GM23338 (cell line): ENCODE results near the gene SGO1. TPM values are rescaled to one million over a fixed set of nuclear protein-coding genes. Genes with fewer than 3 reads are reported as not detected.

ENCODE experiments used
- ATAC-seq: fragments of 200-7000 bp; cut with Tn5 transposase; 3 replicates; pipeline ENCODE4 v1.9.1; 2020
- DNase-seq: peaks from one replicate; pipeline ENCODE4 v3.0.0-alpha.2; 2015; ENCODE audit warnings: low spot score
- H2AFZ ChIP-seq: fragments of 200-600 bp; sonication (generic); 2 replicates; pipeline ENCODE4 v1.8.0; 2016; ENCODE audit warnings: antibody characterized with exemption, mild to moderate bottlenecking, moderate library complexity
- H3F3A ChIP-seq: fragments of 200-600 bp; sonication (generic); replicated peaks from 2 replicates; pipeline ENCODE4 v1.8.0; 2017; ENCODE audit warnings: antibody characterized with exemption, mixed run types, low read depth
- H3K27ac ChIP-seq: fragments of 200-600 bp; sonication (generic); 2 replicates; pipeline ENCODE4 v1.6.1; 2016; ENCODE audit warnings: low read depth
- H3K27me3 ChIP-seq: fragments of 200-600 bp; sonication (generic); 2 replicates; pipeline ENCODE4 v1.8.0; 2016; ENCODE audit warnings: mild to moderate bottlenecking, mixed run types, moderate library complexity; ENCODE audit not compliant: insufficient read depth
- H3K36me3 ChIP-seq: fragments of 200-600 bp; sonication (generic); 2 replicates; pipeline ENCODE4 v1.8.0; 2016; ENCODE audit warnings: mild to moderate bottlenecking; ENCODE audit not compliant: insufficient read depth
- H3K4me1 ChIP-seq: fragments of 200-600 bp; sonication (generic); 2 replicates; pipeline ENCODE4 v1.8.0; 2016; ENCODE audit warnings: mild to moderate bottlenecking, moderate library complexity; ENCODE audit not compliant: insufficient read depth
- H3K4me2 ChIP-seq: fragments of 200-600 bp; sonication (generic); 2 replicates; pipeline ENCODE4 v1.7.1; 2017; ENCODE audit warnings: mixed run types
- H3K4me3 ChIP-seq: fragments of 200-600 bp; sonication (generic); 2 replicates; pipeline ENCODE4 v1.6.1; 2016; ENCODE audit warnings: mixed run types
- H3K79me2 ChIP-seq: fragments of 200-600 bp; sonication (generic); replicated peaks from 2 replicates; pipeline ENCODE4 v1.8.0; 2017; ENCODE audit warnings: mild to moderate bottlenecking; ENCODE audit not compliant: insufficient read depth
- H3K9me2 ChIP-seq: fragments of 200-600 bp; sonication (generic); 2 replicates; pipeline ENCODE4 v1.8.0; 2017; ENCODE audit not compliant: insufficient read depth
- H4K20me1 ChIP-seq: fragments of 200-600 bp; sonication (generic); replicated peaks from 2 replicates; pipeline ENCODE4 v1.8.0; 2017; ENCODE audit warnings: mild to moderate bottlenecking; ENCODE audit not compliant: insufficient read depth
- H3K27ac Mint-ChIP-seq: 2 replicates; pipeline ENCODE4 v1.8.0; 2020; ENCODE audit warnings: inconsistent platforms, mild to moderate bottlenecking, moderate library complexity, mixed read lengths
- H3K27me3 Mint-ChIP-seq: 3 replicates; pipeline ENCODE4 v1.8.0; 2022; ENCODE audit warnings: low read depth, mild to moderate bottlenecking, moderate library complexity, mixed read lengths, inconsistent platforms; ENCODE audit not compliant: insufficient read depth, poor library complexity
- H3K36me3 Mint-ChIP-seq: 3 replicates; pipeline ENCODE4 v1.8.0; 2021; ENCODE audit warnings: low read depth, mild to moderate bottlenecking, inconsistent platforms, moderate library complexity, mixed read lengths
- H3K4me1 Mint-ChIP-seq: 3 replicates; pipeline ENCODE4 v1.8.0; 2020; ENCODE audit warnings: mild to moderate bottlenecking, inconsistent platforms, mixed read lengths
- H3K4me3 Mint-ChIP-seq: 3 replicates; pipeline ENCODE4 v1.8.0; 2021; ENCODE audit warnings: moderate library complexity, mild to moderate bottlenecking, inconsistent platforms, mixed read lengths
- H3K9me3 Mint-ChIP-seq: 3 replicates; pipeline ENCODE4 v1.8.0; 2020; ENCODE audit warnings: moderate library complexity, mild to moderate bottlenecking, inconsistent platforms, mixed read lengths
- CREB1 ChIP-seq: fragments of 250-450 bp; sonication (Bioruptor Pico); IDR thresholded peaks from 2 replicates; pipeline ENCODE4 v1.5.0; 2020; ENCODE audit warnings: low read depth, mild to moderate bottlenecking, moderate library complexity
- EZH2 ChIP-seq: fragments of 200-600 bp; sonication (generic); IDR thresholded peaks from one replicate; pipeline ENCODE4 v1.8.0; 2017; ENCODE audit warnings: antibody characterized with exemption, mild to moderate bottlenecking, low read depth; ENCODE audit not compliant: unreplicated experiment
- EZH2phosphoT487 ChIP-seq: fragments of 200-600 bp; sonication (generic); IDR thresholded peaks from one replicate; pipeline ENCODE4 v1.8.1; 2018; ENCODE audit warnings: antibody characterized with exemption; ENCODE audit not compliant: unreplicated experiment
- JUNB ChIP-seq: IDR thresholded peaks from one replicate; pipeline ENCODE4 v1.6.1; 2016; ENCODE audit warnings: antibody characterized with exemption; ENCODE audit not compliant: unreplicated experiment
- NANOG ChIP-seq: IDR thresholded peaks from 2 replicates; pipeline ENCODE4 v1.6.1; 2016; ENCODE audit warnings: antibody characterized with exemption, borderline replicate concordance
- POLR2AphosphoS5 ChIP-seq: IDR thresholded peaks from 2 replicates; pipeline ENCODE4 v1.6.1; 2016; ENCODE audit warnings: antibody characterized with exemption, low read depth
- STAT1 ChIP-seq: IDR thresholded peaks from one replicate; pipeline ENCODE4 v1.6.1; 2016; ENCODE audit warnings: antibody characterized with exemption; ENCODE audit not compliant: unreplicated experiment
- ZNF114 ChIP-seq: fragments of 250-450 bp; sonication (Bioruptor Pico); IDR thresholded peaks from 2 replicates; pipeline ENCODE4 v1.5.0; 2020; ENCODE audit warnings: mild to moderate bottlenecking, moderate library complexity
- ZNF331 ChIP-seq: fragments of 250-450 bp; sonication (Bioruptor Pico); IDR thresholded peaks from 2 replicates; pipeline ENCODE4 v1.5.0; 2020; ENCODE audit warnings: low read depth, mild to moderate bottlenecking, moderate library complexity
- polyA plus RNA-seq: library from polyadenylated mRNA; unstranded; fragments of >200 nt; fragmentation: Nextera tagmentation; extraction: Ambion mirVana; gene quantifications from 2 replicates; pipeline ENCODE4 v1.2.1, GENCODE V29; 2016
- total RNA-seq: library from RNA; depleted of rRNA; stranded (reverse); fragments of >200 nt; shearing (Covaris generic); gene quantifications from 2 replicates; pipeline ENCODE4 v1.2.3, GENCODE V29; 2014
- TF ChIP-seq, protein P1 (sequence below), 2 experiments: fragments of 200-600 bp in 1 of 2; sonication (generic) in 1 of 2; conservative IDR thresholded peaks; 2 replicates each; pipeline versions ENCODE4 v1.5.1 to v1.6.1; 2016 to 2017; ENCODE audit warnings: antibody characterized with exemption in 2 of 2, low read depth in 2 of 2, mild to moderate bottlenecking in 2 of 2, moderate library complexity in 1 of 2
- TF ChIP-seq, protein P2 (sequence below): IDR thresholded peaks from one replicate; pipeline ENCODE4 v1.6.1; 2018; ENCODE audit warnings: antibody characterized with exemption; ENCODE audit not compliant: unreplicated experiment
- TF ChIP-seq, protein P3 (sequence below): IDR thresholded peaks from 2 replicates; pipeline ENCODE4 v1.6.1; 2016; ENCODE audit warnings: antibody characterized with exemption

SGO1 gene
- total and polyA plus RNA-seq, 2 experiments from 2014 or later: 33.0 to 128 TPM

DNA sequence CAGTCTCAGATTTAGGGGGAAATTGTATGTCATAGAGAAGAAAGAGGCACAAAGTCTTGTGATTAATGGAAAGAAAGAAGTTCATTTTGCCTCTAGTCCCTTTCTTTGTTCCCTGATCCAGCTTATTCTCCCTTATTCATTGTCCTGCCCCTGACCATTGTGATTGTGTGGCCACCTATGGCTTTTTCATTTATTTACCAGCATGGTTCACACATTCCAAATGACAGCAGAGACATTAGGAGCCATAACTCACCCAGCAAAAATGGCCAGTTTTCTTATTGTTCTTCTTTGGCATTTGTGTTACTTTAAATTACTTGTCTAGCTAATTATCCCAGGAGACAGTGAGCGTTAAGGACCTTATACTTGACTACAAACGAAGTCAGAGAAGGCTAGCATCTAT, 36.3 kb upstream of the SGO1 start:
- H3F3A ChIP-seq: no peaks in the 10 kb centered on the region
- H2AFZ ChIP-seq: peak overlapping the region; percentile 8; the same call in 1 of the 2 replicates
- no peaks in the 10 kb centered on the region for H3K36me3 ChIP-seq
- Mint-ChIP-seq H3K4me1 (peaks cover 13% of the 10 kb centered on the region), H3K27ac (0 out of 2 replicates have a peak overlapping the region, but pooled peaks have one; percentile 68), H3K9me3 (no peaks in the 10 kb centered on the region), H3K4me3 (no peak overlapping the region), H3K27me3 (no peaks in the 10 kb centered on the region), H3K36me3 (no peaks in the 10 kb centered on the region)
- TF ChIP-seq STAT1 (no peak), NANOG (no peak), CREB1 (CRISPR knock-in tag) (no peak), ZNF114 (CRISPR knock-in tag) (no peak), ZNF331 (CRISPR knock-in tag) (no peak)
- TF ChIP-seq, protein P1, sequence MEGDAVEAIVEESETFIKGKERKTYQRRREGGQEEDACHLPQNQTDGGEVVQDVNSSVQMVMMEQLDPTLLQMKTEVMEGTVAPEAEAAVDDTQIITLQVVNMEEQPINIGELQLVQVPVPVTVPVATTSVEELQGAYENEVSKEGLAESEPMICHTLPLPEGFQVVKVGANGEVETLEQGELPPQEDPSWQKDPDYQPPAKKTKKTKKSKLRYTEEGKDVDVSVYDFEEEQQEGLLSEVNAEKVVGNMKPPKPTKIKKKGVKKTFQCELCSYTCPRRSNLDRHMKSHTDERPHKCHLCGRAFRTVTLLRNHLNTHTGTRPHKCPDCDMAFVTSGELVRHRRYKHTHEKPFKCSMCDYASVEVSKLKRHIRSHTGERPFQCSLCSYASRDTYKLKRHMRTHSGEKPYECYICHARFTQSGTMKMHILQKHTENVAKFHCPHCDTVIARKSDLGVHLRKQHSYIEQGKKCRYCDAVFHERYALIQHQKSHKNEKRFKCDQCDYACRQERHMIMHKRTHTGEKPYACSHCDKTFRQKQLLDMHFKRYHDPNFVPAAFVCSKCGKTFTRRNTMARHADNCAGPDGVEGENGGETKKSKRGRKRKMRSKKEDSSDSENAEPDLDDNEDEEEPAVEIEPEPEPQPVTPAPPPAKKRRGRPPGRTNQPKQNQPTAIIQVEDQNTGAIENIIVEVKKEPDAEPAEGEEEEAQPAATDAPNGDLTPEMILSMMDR (conservative IDR thresholded peaks at IDR 0.05; ENCODE audit: low read depth in 2 of 2): no peak
- H3K4me3 ChIP-seq: no peak overlapping the region
- peak; percentile 22 for DNase-seq
- no peaks in the 10 kb centered on the region for H3K27me3 ChIP-seq
- H3K79me2 ChIP-seq: no peaks in the 10 kb centered on the region
- no peak overlapping the region for H3K27ac ChIP-seq
- no peaks in the 10 kb centered on the region for H4K20me1 ChIP-seq
- H3K4me2 ChIP-seq: no peak overlapping the region
- ATAC-seq: peak; percentile 46
- H3K9me2 ChIP-seq: no peaks in the 10 kb centered on the region
- peaks cover 12% of the 10 kb centered on the region for H3K4me1 ChIP-seq

DNA sequence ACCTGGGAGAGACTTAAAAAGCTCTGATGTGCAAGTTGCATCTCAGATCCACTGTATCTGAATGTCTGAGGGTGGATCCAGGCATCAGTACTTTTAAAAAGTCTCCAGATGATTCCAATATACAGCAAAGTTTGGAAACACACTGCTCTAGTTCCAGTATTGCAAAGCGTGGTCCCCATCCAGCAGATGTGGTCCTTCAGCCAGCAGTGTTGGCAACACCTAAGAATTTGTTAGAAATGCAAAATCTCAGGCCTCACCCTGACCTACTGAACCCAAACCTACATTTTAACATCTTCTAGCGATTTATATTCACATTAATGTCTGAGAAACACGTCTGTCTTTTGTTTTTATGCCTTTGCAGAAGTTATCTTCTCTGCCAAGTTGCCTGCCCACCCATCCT, 32.2 kb upstream of the SGO1 start:
- no peaks in the 10 kb centered on the region for H3K36me3 ChIP-seq
- H2AFZ ChIP-seq: no peak overlapping the region
- H4K20me1 ChIP-seq: no peaks in the 10 kb centered on the region
- no peak for ATAC-seq
- no peaks in the 10 kb centered on the region for H3K9me2 ChIP-seq
- no peak for DNase-seq
- H3K4me1 ChIP-seq: peaks cover 12% of the 10 kb centered on the region
- no peak overlapping the region for H3K27ac Mint-ChIP-seq
- H3K4me3 Mint-ChIP-seq: no peak overlapping the region
- H3F3A ChIP-seq: no peaks in the 10 kb centered on the region
- no peaks in the 10 kb centered on the region for H3K27me3 ChIP-seq
- H3K27me3 Mint-ChIP-seq: peaks cover 2% of the 10 kb centered on the region
- H3K4me1 Mint-ChIP-seq: peaks cover 9% of the 10 kb centered on the region
- H3K9me3 Mint-ChIP-seq: no peaks in the 10 kb centered on the region; the same call in 2 of the 3 replicates
- no peaks in the 10 kb centered on the region for H3K79me2 ChIP-seq
- no peaks in the 10 kb centered on the region for H3K36me3 Mint-ChIP-seq
- no peak overlapping the region for H3K4me2 ChIP-seq
- no peak overlapping the region for H3K4me3 ChIP-seq
- H3K27ac ChIP-seq: no peak overlapping the region
- TF ChIP-seq, protein P2, sequence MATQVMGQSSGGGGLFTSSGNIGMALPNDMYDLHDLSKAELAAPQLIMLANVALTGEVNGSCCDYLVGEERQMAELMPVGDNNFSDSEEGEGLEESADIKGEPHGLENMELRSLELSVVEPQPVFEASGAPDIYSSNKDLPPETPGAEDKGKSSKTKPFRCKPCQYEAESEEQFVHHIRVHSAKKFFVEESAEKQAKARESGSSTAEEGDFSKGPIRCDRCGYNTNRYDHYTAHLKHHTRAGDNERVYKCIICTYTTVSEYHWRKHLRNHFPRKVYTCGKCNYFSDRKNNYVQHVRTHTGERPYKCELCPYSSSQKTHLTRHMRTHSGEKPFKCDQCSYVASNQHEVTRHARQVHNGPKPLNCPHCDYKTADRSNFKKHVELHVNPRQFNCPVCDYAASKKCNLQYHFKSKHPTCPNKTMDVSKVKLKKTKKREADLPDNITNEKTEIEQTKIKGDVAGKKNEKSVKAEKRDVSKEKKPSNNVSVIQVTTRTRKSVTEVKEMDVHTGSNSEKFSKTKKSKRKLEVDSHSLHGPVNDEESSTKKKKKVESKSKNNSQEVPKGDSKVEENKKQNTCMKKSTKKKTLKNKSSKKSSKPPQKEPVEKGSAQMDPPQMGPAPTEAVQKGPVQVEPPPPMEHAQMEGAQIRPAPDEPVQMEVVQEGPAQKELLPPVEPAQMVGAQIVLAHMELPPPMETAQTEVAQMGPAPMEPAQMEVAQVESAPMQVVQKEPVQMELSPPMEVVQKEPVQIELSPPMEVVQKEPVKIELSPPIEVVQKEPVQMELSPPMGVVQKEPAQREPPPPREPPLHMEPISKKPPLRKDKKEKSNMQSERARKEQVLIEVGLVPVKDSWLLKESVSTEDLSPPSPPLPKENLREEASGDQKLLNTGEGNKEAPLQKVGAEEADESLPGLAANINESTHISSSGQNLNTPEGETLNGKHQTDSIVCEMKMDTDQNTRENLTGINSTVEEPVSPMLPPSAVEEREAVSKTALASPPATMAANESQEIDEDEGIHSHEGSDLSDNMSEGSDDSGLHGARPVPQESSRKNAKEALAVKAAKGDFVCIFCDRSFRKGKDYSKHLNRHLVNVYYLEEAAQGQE: no peak
- TF ChIP-seq CREB1 (CRISPR knock-in tag) (no peak), POLR2AphosphoS5 (no peak), ZNF331 (CRISPR knock-in tag) (no peak), ZNF114 (CRISPR knock-in tag) (no peak), EZH2phosphoT487 (no peak), EZH2 (no peak), NANOG (no peak), JUNB (no peak)
- TF ChIP-seq, protein P3, sequence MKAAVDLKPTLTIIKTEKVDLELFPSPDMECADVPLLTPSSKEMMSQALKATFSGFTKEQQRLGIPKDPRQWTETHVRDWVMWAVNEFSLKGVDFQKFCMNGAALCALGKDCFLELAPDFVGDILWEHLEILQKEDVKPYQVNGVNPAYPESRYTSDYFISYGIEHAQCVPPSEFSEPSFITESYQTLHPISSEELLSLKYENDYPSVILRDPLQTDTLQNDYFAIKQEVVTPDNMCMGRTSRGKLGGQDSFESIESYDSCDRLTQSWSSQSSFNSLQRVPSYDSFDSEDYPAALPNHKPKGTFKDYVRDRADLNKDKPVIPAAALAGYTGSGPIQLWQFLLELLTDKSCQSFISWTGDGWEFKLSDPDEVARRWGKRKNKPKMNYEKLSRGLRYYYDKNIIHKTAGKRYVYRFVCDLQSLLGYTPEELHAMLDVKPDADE: no peak
